COLO668 (cell line): Measurements from ENCODE around the gene BATF3.

ENCODE experiments used
- DNase-seq: peaks from one replicate; lab custom pipeline; 2025; ENCODE audit not compliant: unreplicated experiment; lab: John Stamatoyannopoulos, UW

BATF3 gene

GRCh38 chr1:212685429-212685828 lies 14.2 kb downstream of the BATF3 start:
- no peak for DNase-seq

- no peak for DNase-seq
These were observed 15.0 kb downstream of the BATF3 start for GRCh38 chr1:212684521-212685090.

GRCh38 chr1:212684076-212684475 lies 15.6 kb downstream of the BATF3 start:
- no peak for DNase-seq

GRCh38 chr1:212683357-212683722 lies 16.3 kb downstream of the BATF3 start:
- DNase-seq: no peak

- peak; percentile 27 for DNase-seq
These were observed 18.8 kb downstream of the BATF3 start for GRCh38 chr1:212680680-212681389.

- no peak for DNase-seq
These were observed 20.9 kb downstream of the BATF3 start for GRCh38 chr1:212678456-212679410.

GRCh38 chr1:212677573-212677972 lies 22.1 kb downstream of the BATF3 start:
- no peak for DNase-seq

GRCh38 chr1:212677136-212677535 lies 22.5 kb downstream of the BATF3 start:
- DNase-seq: no peak

GRCh38 chr1:212675675-212676074 lies 24.0 kb downstream of the BATF3 start:
- no peak for DNase-seq

GRCh38 chr1:212674872-212675271 lies 24.8 kb downstream of the BATF3 start:
- DNase-seq: no peak

GRCh38 chr1:212671342-212672031 lies 28.2 kb downstream of the BATF3 start:
- DNase-seq: peak; percentile 91

- DNase-seq: no peak
These were observed 28.8 kb downstream of the BATF3 start for GRCh38 chr1:212670882-212671281.

GRCh38 chr1:212670301-212670700 lies 29.3 kb downstream of the BATF3 start:
- DNase-seq: no peak

- DNase-seq: no peak
These were observed 30.0 kb downstream of the BATF3 start for GRCh38 chr1:212669600-212669999.

- DNase-seq: no peak
These were observed 30.5 kb downstream of the BATF3 start for GRCh38 chr1:212669102-212669501.

- DNase-seq: no peak
These were observed 31.2 kb downstream of the BATF3 start for GRCh38 chr1:212668477-212668876.

- peak; percentile 27 for DNase-seq
These were observed 32.2 kb downstream of the BATF3 start for GRCh38 chr1:212667223-212668139.

GRCh38 chr1:212666116-212666775 lies 33.4 kb downstream of the BATF3 start:
- no peak for DNase-seq

GRCh38 chr1:212665241-212666115 lies 34.2 kb downstream of the BATF3 start:
- DNase-seq: peak; percentile 89
